C4-2B (cell line): Measurements from ENCODE around the gene CCDC186.

Experiments
- H3K27ac ChIP-seq: fragments of 450-650 bp; 2 replicates; pipeline ENCODE4 v1.5.1; 2017
- CTCF ChIP-seq: fragments of 450-650 bp; conservative IDR thresholded peaks from 2 replicates; pipeline ENCODE4 v1.5.1; 2017; ENCODE audit warnings: mild to moderate bottlenecking
- ZFX ChIP-seq: fragments of 450-650 bp; IDR thresholded peaks from 2 replicates; pipeline ENCODE4 v1.6.1; 2017

CCDC186 gene

DNA sequence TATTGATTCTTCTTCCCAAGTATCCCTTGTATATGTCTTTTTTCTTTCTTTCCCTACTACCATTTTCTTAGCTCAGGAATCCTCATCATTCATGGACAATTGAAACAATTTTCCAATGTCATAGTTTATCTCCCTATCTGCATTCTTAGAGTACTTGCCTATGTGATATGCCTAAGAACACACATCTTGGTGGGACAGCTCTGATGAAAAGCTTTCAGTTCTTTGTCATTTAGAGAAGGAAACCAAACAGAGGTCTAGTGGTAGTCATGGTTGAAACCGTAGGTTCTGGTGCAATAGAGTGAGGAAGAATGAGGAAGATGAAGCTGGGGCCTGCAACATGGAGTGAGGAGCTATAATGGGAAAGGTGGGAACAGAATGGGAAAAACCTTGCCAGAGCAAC is 33.3 kb upstream of the CCDC186 start:
- peak overlapping the region; percentile 57; the same call in 1 of the 2 replicates for H3K27ac ChIP-seq
- TF ChIP-seq ZFX (no peak), CTCF (no peak)

- peak overlapping the region; percentile 92 for H3K27ac ChIP-seq
- TF ChIP-seq CTCF: no peak
- TF ChIP-seq ZFX: no peak
Observed at GRCh38 chr10:114206902-114207301, 32.9 kb upstream of the CCDC186 start.

- TF ChIP-seq ZFX (no peak), CTCF (no peak)
- H3K27ac ChIP-seq: no peak overlapping the region
Observed at GRCh38 chr10:114202812-114203211, 28.8 kb upstream of the CCDC186 start.

GRCh38 chr10:114199239-114199638 is 25.2 kb upstream of the CCDC186 start:
- no peak overlapping the region for H3K27ac ChIP-seq
- TF ChIP-seq ZFX: no peak
- TF ChIP-seq CTCF: no peak

- no peak for TF ChIP-seq CTCF
- TF ChIP-seq ZFX: no peak
- H3K27ac ChIP-seq: no peak overlapping the region
Observed at GRCh38 chr10:114195079-114195478, 21.1 kb upstream of the CCDC186 start.

DNA sequence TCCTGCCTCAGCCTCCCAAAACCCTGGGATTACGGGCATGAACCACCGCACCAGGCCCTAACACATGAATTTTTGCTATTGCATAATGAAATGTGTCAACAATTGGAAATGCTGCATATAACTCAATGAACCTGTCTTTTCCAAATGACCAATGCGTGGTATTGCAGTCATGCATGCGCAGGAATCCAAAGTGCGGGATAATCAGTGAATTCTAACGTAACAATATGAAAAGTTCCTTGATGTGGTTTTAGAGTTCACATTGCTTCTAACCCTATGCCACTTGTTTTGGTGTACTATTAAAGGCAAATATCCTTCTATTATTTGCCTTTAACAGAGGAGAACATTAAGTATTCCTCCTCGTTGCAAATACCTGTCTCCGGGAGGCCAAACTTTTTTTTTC is 15.7 kb upstream of the CCDC186 start:
- TF ChIP-seq ZFX (no peak), CTCF (no peak)

DNA sequence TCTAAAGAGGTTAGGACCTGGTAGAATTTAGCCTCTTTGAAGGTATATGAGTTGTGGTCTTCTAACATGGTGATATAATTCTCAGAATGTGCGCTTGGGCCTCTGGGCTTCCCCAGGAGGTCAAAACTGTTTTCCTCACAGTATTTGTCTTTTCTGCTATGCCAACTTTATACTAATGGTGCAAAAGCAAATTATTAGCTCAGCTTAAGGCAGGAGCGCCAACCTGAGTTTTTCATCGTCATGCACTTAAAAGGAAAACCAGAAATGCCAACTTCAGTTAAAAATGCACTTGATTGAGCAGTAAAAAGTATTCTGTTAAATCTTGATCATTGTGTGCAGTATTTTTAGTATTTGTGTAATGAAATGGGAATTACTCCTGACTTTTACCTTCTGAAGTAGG is 14.9 kb upstream of the CCDC186 start:
- H3K27ac ChIP-seq: no peak overlapping the region
- TF ChIP-seq ZFX (no peak), CTCF (no peak)

More for the DNA sequence above, 15.7 kb upstream of the CCDC186 start:
- H3K27ac ChIP-seq: no peak overlapping the region
